ENCODE measurements around the gene ERC2.

DNA sequence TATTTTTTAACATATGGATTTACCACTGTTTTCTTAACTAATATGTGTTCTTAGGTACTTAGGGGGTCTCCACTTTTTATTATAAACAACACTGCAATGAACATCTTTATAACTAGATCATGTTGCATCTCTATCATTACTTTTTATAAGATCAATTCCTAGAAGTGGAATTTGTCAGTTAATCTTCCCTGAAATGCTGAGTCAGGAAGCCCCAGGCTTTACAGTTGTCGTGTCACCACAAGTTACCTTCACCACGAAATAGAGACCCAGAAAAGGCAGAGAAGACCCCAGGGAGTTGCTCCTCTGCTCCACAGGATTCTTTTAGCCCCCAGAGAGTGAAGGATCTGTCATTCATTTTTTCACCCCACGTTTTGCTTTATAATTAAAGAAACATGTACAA, 34.5 kb upstream of the ERC2 start:
- TF ChIP-seq, protein P1, sequence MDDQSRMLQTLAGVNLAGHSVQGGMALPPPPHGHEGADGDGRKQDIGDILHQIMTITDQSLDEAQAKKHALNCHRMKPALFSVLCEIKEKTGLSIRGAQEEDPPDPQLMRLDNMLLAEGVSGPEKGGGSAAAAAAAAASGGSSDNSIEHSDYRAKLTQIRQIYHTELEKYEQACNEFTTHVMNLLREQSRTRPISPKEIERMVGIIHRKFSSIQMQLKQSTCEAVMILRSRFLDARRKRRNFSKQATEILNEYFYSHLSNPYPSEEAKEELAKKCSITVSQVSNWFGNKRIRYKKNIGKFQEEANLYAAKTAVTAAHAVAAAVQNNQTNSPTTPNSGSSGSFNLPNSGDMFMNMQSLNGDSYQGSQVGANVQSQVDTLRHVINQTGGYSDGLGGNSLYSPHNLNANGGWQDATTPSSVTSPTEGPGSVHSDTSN (CRISPR knock-in tag; IDR thresholded peaks at IDR 0.05): no peak
- TF ChIP-seq, protein P2, sequence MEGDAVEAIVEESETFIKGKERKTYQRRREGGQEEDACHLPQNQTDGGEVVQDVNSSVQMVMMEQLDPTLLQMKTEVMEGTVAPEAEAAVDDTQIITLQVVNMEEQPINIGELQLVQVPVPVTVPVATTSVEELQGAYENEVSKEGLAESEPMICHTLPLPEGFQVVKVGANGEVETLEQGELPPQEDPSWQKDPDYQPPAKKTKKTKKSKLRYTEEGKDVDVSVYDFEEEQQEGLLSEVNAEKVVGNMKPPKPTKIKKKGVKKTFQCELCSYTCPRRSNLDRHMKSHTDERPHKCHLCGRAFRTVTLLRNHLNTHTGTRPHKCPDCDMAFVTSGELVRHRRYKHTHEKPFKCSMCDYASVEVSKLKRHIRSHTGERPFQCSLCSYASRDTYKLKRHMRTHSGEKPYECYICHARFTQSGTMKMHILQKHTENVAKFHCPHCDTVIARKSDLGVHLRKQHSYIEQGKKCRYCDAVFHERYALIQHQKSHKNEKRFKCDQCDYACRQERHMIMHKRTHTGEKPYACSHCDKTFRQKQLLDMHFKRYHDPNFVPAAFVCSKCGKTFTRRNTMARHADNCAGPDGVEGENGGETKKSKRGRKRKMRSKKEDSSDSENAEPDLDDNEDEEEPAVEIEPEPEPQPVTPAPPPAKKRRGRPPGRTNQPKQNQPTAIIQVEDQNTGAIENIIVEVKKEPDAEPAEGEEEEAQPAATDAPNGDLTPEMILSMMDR (tag by site-specific recombination; IDR thresholded peaks at IDR 0.05): no peak
- no peak for TF ChIP-seq ZNF785 (tag by site-specific recombination; IDR thresholded peaks at IDR 0.05)
- TF ChIP-seq SCRT2 (tag by site-specific recombination; IDR thresholded peaks at IDR 0.05): no peak
- TF ChIP-seq ZNF660 (tag by site-specific recombination; IDR thresholded peaks at IDR 0.05): no peak
- no peak for TF ChIP-seq ZNF426 (tag by site-specific recombination; IDR thresholded peaks at IDR 0.05)
- no peak for TF ChIP-seq TRIM28 (IDR thresholded peaks at IDR 0.05; ENCODE audit: borderline replicate concordance, low read length)
- no peak for TF ChIP-seq ZBTB17 (tag by site-specific recombination; IDR thresholded peaks at IDR 0.05)

Measured in HEK293 (cell line).